Right lobe of liver (tissue), 6 donors: ENCODE measurements around the gene KIAA1549. TPM values are rescaled to one million over a fixed set of nuclear protein-coding genes. Genes with fewer than 3 reads are reported as not detected.

Experiments
- ATAC-seq, 4 donors: fragments of 200-7000 bp; cut with Tn5 transposase; one replicate each; pipeline ENCODE4 v1.9.1; 2020; ENCODE audit warnings: mild to moderate bottlenecking in 4 of 4, moderate library complexity in 4 of 4
- DNase-seq, 3 donors: peaks; one replicate each; pipeline ENCODE4 v3.0.0-alpha.2; 2020
- H3K27ac ChIP-seq, 3 donors: fragments of 200-600 bp; one replicate each; pipeline ENCODE4 v1.8.0; 2022
- H3K27me3 ChIP-seq, 2 donors: fragments of 200-600 bp; one replicate each; pipeline ENCODE4 v1.8.0; 2022
- H3K36me3 ChIP-seq, 4 donors: fragments of 200-600 bp; sonication (generic) in 1 of 4; one replicate each; pipeline versions ENCODE4 v1.5.1 to v1.8.0; 2017 to 2022; ENCODE audit warnings: control low read depth in 1 of 4
- H3K4me1 ChIP-seq, 4 donors: fragments of 200-600 bp; sonication (generic) in 1 of 4; one replicate each; pipeline versions ENCODE4 v1.5.1 to v1.8.0; 2017 to 2022; ENCODE audit warnings: control low read depth in 1 of 4
- H3K4me3 ChIP-seq, 3 donors: fragments of 200-600 bp; one replicate each; pipeline ENCODE4 v1.8.0; 2022
- H3K9me3 ChIP-seq, 4 donors: fragments of 200-600 bp; sonication (generic) in 1 of 4; one replicate each; pipeline versions ENCODE4 v1.5.1 to v1.8.0; 2017 to 2022; ENCODE audit warnings: control low read depth in 1 of 4
- POLR2A ChIP-seq: fragments of 450-650 bp; IDR thresholded peaks from one replicate; pipeline ENCODE4 v1.6.1; 2017; ENCODE audit warnings: antibody characterized with exemption, mild to moderate bottlenecking
- whole genome bisulfite sequencing: methylation state at CpG from one replicate; pipeline ENCODE4 v1.1.6; 2018; ENCODE audit warnings: low coverage, low lambda C conversion rate; ENCODE audit not compliant: insufficient coverage; ENCODE audit errors: missing lambda C conversion rate; 5-methylcytosine and 5-hydroxymethylcytosine counted together
- intact Hi-C, 2 donors: fragments of 100-400 bp; cut with DNase I; formaldehyde crosslinking; loops; one replicate each; pipeline versions ENCODE4 v1.11.2 to v1.14.1; 2022
- total RNA-seq, 6 experiments: library from RNA; depleted of rRNA in 2 of 6; stranded (reverse); fragments of >200 nt in 2 of 6; fragmentation: NEBNext Ultra II Directional in 3 of 6; extraction: Animal tissue kit (Norgen Biotek cat#: 25700) in 3 of 6; gene quantifications; one replicate each; pipeline versions ENCODE4 v1.1.0 to v1.2.4, GENCODE V29; 2016 to 2023
- TF ChIP-seq, protein P1 (sequence below), 4 donors: fragments of 200-600 bp in 3 of 4; fragments of 450-650 bp in 1 of 4; IDR thresholded peaks; one replicate each; pipeline versions ENCODE4 v1.5.1 to v1.8.0; 2016 to 2022; ENCODE audit warnings: antibody characterized with exemption in 4 of 4, mild to moderate bottlenecking in 2 of 4
- donor health status: DM: no; HTN: yes; CAD: no.
- donor health status: DM: no; HTN: no; CAD: no.
- donor health status: DM: no; HTN: no; CAD: no.
- donor health status: DM: no; HTN: yes; CAD: no.
- donor health status: DM: no; HTN: yes; CAD: no.

KIAA1549 gene
- total RNA-seq, 6 experiments from 2014 or later, result 0.56 to 1.9 (median 0.68) TPM

DNA sequence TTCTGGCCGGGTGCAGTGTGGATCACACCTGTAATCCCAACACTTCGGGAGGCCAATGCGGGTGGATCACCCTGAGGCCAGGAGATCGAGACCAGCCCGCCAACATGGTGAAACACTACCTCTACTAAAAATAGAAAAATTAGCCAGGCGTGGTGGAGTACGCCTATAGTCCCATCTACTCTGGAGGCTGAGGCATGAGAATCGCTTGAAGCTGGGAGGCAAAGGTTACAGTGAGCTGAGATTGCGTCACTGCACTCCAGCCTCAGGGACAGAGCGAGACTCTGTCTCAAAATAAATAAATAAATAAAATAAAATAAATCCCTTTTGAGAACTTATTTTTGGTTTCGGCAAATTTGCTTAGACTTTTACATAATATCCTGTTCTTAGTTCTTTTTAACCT lies 151.9 kb downstream of the KIAA1549 start:
- TF ChIP-seq POLR2A, result no peak
- TF ChIP-seq, protein P1, sequence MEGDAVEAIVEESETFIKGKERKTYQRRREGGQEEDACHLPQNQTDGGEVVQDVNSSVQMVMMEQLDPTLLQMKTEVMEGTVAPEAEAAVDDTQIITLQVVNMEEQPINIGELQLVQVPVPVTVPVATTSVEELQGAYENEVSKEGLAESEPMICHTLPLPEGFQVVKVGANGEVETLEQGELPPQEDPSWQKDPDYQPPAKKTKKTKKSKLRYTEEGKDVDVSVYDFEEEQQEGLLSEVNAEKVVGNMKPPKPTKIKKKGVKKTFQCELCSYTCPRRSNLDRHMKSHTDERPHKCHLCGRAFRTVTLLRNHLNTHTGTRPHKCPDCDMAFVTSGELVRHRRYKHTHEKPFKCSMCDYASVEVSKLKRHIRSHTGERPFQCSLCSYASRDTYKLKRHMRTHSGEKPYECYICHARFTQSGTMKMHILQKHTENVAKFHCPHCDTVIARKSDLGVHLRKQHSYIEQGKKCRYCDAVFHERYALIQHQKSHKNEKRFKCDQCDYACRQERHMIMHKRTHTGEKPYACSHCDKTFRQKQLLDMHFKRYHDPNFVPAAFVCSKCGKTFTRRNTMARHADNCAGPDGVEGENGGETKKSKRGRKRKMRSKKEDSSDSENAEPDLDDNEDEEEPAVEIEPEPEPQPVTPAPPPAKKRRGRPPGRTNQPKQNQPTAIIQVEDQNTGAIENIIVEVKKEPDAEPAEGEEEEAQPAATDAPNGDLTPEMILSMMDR (IDR thresholded peaks at IDR 0.05), result no peak
- Histone ChIP-seq H3K4me1 (no peaks in the 10 kb centered on the region), H3K4me3 (no peak overlapping the region), H3K27ac (no peak overlapping the region), H3K27me3 (no peaks in the 10 kb centered on the region), H3K9me3 (no peaks in the 10 kb centered on the region), H3K36me3 (no peaks in the 10 kb centered on the region)
- DNase-seq (no peak), ATAC-seq (no peak)
- WGBS, result 80% methylated on average over 11 of the region's 11 CpGs
- intact Hi-C loops, result no loop called here

DNA sequence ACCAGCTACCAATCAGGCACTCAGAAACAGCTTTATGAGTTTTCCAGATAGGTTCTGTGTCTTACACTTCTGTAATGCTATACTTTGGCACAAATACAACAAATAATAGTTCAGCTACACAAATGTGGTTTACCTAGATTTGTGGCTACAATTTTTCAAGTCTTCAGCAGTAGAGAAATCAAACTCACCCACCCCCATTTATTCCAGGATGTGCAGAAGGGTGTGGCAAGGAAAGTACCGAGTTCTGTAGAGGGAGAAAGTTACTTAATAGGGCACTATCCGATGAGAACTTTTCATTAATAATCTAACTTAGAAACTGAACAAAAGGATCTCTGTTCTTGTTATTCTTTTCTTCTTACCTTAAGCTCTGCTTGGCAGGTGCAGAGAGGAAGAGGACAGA lies 152.9 kb downstream of the KIAA1549 start:
- intact Hi-C loops, result no loop called here
- Histone ChIP-seq H3K27me3 (no peaks in the 10 kb centered on the region), H3K36me3 (no peaks in the 10 kb centered on the region), H3K9me3 (no peaks in the 10 kb centered on the region), H3K27ac (no peak overlapping the region), H3K4me1 (no peaks in the 10 kb centered on the region), H3K4me3 (no peak overlapping the region)
- 78% methylated on average over 2 of the region's 2 CpGs for WGBS
- ATAC-seq, result no peak
- DNase-seq, result no peak
- TF ChIP-seq, protein P1 (IDR thresholded peaks at IDR 0.05), result no peak
- no peak for TF ChIP-seq POLR2A

DNA sequence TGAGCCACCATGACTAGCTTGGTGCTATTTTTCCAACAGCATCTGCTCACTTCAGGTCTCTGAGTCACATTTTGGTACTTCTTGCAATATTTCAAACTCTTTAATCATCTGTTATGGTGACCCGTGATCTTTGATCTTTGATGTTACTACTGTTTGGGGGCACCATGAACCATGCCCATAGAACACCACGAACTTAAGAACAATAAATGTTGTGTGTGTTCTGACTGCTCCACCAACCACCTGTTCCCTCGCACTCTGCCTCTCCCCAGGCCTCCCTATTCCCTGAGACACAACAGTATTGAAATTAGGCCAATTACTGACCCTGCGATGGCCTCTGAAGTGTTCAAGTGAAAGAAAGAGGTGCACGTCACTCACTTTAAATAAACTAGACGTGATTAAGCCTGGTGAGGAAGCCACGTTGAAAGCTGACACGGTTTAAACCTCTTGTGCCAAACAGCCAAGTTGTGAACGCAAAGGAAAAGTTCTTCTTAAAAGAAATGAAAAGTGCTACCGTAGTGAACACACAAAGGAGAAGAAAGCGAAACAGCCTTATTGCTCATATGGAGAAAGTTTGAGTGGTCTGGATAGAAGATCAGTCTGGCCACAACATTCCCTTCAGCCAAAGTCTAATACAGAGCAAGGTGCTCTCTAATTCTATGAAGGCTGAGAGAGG lies 156.0 kb downstream of the KIAA1549 start:
- H3K4me1 ChIP-seq, result no peaks in the 10 kb centered on the region
- no peaks in the 10 kb centered on the region for H3K9me3 ChIP-seq
- H3K27me3 ChIP-seq, result no peaks in the 10 kb centered on the region
- TF ChIP-seq, protein P1 (IDR thresholded peaks at IDR 0.05), result no peak
- H3K27ac ChIP-seq, result no peak overlapping the region
- H3K4me3 ChIP-seq, result no peak overlapping the region
- 83% methylated on average over 11 of the region's 11 CpGs for WGBS
- H3K36me3 ChIP-seq, result no peaks in the 10 kb centered on the region
- ATAC-seq (no peak), DNase-seq (no peak)
- intact Hi-C loops, result no loop called here

DNA sequence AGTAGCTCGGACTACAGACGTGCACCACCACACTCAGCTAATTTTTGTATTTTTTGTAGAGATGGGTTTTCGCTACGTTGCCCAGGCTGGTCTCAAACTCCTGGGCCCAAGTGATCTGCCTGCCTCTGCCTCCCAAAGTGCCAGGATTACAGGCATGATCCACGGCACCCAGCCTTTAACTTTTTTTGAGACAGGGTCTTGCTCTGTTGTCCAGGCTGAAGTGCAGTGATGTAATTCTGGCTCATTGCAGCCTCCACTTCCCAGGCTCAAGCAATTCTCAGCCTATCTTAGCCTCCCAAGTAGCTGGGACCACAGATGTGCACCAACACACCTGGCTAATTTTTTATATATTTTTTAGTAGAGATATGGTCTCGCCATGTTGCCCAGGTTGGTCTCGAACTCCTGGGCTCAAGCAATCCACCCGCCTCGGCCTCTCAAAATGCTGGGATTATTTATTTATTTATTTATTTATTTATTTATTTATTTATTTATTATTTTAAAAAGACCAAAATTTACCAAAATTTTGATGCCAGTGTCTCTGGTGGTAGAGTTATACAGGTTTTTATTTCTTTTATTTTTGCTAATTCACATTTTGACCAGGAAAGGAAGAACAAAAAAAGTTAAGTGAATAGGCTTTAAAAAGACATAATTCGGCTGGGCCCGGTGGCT lies 158.2 kb downstream of the KIAA1549 start:
- Histone ChIP-seq H3K9me3 (no peaks in the 10 kb centered on the region), H3K4me3 (no peak overlapping the region), H3K27ac (no peak overlapping the region), H3K4me1 (no peaks in the 10 kb centered on the region), H3K27me3 (no peaks in the 10 kb centered on the region), H3K36me3 (no peaks in the 10 kb centered on the region)
- ATAC-seq, result no peak
- DNase-seq, result no peak
- 80% methylated on average over 11 of the region's 11 CpGs for WGBS
- intact Hi-C loops, result no loop called here
- no peak for TF ChIP-seq POLR2A
- TF ChIP-seq, protein P1 (IDR thresholded peaks at IDR 0.05), result no peak
